Fibroblast of lung (primary cell): ENCODE results near the gene ALDH4A1.

Source experiments
- EZH2 ChIP-seq: IDR thresholded peaks from 2 replicates; pipeline ENCODE4 v1.5.1; 2012; ENCODE audit warnings: low read length, control low read depth, mild to moderate bottlenecking; ENCODE audit errors: missing control alignments
- TF ChIP-seq, protein P1 (sequence below), 2 donors: IDR thresholded peaks in 1 of 2; conservative IDR thresholded peaks in 1 of 2; 1 replicate in 1 of 2; 2 replicates in 1 of 2; pipeline ENCODE4 v1.5.1; 2011 to 2012; ENCODE audit warnings: low read length in 2 of 2, control low read depth in 1 of 2, inconsistent platforms in 1 of 2, low read depth in 1 of 2, mild to moderate bottlenecking in 1 of 2

DNA sequence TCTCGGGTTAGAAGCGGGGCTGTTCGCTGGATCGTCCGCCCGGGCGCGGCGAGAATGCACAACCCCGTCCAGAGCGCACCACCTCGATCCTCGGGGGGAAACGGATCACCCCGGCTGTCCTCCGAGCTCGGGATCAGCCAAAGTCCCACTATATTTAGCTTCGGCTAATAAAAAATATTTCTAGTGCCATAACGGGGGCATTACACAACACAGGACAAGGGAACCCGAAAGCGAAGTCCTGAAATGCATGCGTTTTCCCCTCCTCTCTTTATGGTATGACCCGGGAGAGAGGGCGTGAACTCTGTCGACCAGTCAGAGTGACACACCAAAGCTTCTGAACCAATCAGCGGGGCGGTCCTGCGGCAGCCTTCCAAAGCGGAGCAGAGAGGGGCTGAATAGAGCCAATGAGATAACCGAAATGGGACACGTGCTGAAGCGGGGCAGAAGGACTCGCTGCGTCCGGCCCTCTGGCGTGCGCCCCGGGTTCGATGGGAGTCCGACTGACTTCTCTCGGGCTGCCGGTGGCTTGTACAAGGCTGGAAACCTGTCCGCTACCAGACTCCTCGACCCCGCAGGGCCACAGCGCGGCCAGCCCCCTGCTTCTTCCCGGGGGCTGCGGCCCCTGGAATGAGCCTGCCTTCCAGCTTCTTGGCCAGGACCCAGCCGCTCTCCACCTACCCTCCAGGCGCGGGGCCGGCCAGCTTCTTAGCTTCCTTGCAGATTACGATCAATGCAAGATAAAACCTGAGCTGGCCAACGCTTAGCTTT lies at the start of gene ALDH4A1:
- TF ChIP-seq, protein P1, sequence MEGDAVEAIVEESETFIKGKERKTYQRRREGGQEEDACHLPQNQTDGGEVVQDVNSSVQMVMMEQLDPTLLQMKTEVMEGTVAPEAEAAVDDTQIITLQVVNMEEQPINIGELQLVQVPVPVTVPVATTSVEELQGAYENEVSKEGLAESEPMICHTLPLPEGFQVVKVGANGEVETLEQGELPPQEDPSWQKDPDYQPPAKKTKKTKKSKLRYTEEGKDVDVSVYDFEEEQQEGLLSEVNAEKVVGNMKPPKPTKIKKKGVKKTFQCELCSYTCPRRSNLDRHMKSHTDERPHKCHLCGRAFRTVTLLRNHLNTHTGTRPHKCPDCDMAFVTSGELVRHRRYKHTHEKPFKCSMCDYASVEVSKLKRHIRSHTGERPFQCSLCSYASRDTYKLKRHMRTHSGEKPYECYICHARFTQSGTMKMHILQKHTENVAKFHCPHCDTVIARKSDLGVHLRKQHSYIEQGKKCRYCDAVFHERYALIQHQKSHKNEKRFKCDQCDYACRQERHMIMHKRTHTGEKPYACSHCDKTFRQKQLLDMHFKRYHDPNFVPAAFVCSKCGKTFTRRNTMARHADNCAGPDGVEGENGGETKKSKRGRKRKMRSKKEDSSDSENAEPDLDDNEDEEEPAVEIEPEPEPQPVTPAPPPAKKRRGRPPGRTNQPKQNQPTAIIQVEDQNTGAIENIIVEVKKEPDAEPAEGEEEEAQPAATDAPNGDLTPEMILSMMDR (conservative IDR thresholded peaks at IDR 0.05 in 1 of 2, IDR thresholded peaks at IDR 0.05 in 1 of 2; ENCODE audit: low read depth in 1 of 2, low read length in 2 of 2) = no peak
- TF ChIP-seq EZH2 = no peak
